CD14-positive monocyte (primary cell): ENCODE data around the gene DMBT1. TPM values are rescaled to one million over a fixed set of nuclear protein-coding genes. Genes with fewer than 3 reads are reported as not detected.

Source experiments
- DNase-seq, 3 donors: peaks; one replicate each; pipeline ENCODE4 v3.0.0-alpha.2; 2011 to 2022
- H2AFZ ChIP-seq: 2 replicates; pipeline ENCODE4 v1.6.0; 2012; ENCODE audit warnings: mild to moderate bottlenecking, low read depth, low read length, inconsistent platforms; ENCODE audit not compliant: insufficient read depth, poor library complexity, severe bottlenecking
- H3K27ac ChIP-seq, 2 donors: 1 replicate in 1 of 2; 2 replicates in 1 of 2; pipeline ENCODE4 v1.5.1; 2012 to 2013; ENCODE audit warnings: low read length in 2 of 2, control low read depth in 1 of 2, inconsistent platforms in 1 of 2, low read depth in 1 of 2, mild to moderate bottlenecking in 1 of 2
- H3K27me3 ChIP-seq, 2 donors: one replicate each; pipeline versions ENCODE4 v1.6.0 to v1.6.1; 2011 to 2013; ENCODE audit warnings: low read length in 2 of 2; ENCODE audit not compliant: control insufficient read depth in 2 of 2, insufficient read depth in 2 of 2
- H3K36me3 ChIP-seq, 2 donors: replicated peaks in 1 of 2; 1 replicate in 1 of 2; 2 replicates in 1 of 2; pipeline versions ENCODE4 v1.5.1 to v1.6.1; 2012 to 2013; ENCODE audit warnings: low read length in 2 of 2, control low read depth in 1 of 2, inconsistent platforms in 1 of 2, mild to moderate bottlenecking in 1 of 2; ENCODE audit not compliant: insufficient read depth in 2 of 2, control insufficient read depth in 1 of 2
- H3K4me1 ChIP-seq, 2 donors: 1 replicate in 1 of 2; 2 replicates in 1 of 2; pipeline versions ENCODE4 v1.5.1 to v1.6.1; 2012 to 2013; ENCODE audit warnings: low read length in 2 of 2, control low read depth in 1 of 2, inconsistent platforms in 1 of 2, mild to moderate bottlenecking in 1 of 2, moderate library complexity in 1 of 2; ENCODE audit not compliant: insufficient read depth in 2 of 2, control insufficient read depth in 1 of 2
- H3K4me2 ChIP-seq: replicated peaks from 2 replicates; pipeline ENCODE3; 2012; ENCODE audit warnings: low read length, moderate library complexity, mild to moderate bottlenecking; ENCODE audit not compliant: poor library complexity, severe bottlenecking; ENCODE audit errors: extremely low read depth
- H3K4me3 ChIP-seq, 3 experiments: fragments of 200-600 bp in 1 of 3; sonication (generic) in 1 of 3; replicated peaks in 1 of 3; 1 replicate in 2 of 3; 2 replicates in 1 of 3; pipeline ENCODE4 v1.5.1; 2011 to 2013; ENCODE audit warnings: low read length in 3 of 3, mild to moderate bottlenecking in 3 of 3, control low read depth in 2 of 3, low read depth in 2 of 3, inconsistent platforms in 1 of 3, moderate library complexity in 1 of 3
- H3K79me2 ChIP-seq: 2 replicates; pipeline ENCODE4 v1.6.0; 2012; ENCODE audit warnings: mild to moderate bottlenecking, control low read depth, inconsistent platforms, low read length, moderate library complexity; ENCODE audit not compliant: insufficient read depth
- H3K9ac ChIP-seq: 2 replicates; pipeline ENCODE4 v1.6.0; 2017; ENCODE audit warnings: low read length, mild to moderate bottlenecking; ENCODE audit not compliant: insufficient read depth, poor library complexity, severe bottlenecking
- H3K9me3 ChIP-seq, 2 donors: replicated peaks in 1 of 2; 1 replicate in 1 of 2; 2 replicates in 1 of 2; pipeline versions ENCODE4 v1.5.1 to v1.6.1; 2012 to 2013; ENCODE audit warnings: low read length in 2 of 2, control low read depth in 1 of 2; ENCODE audit not compliant: control insufficient read depth in 1 of 2, insufficient read depth in 1 of 2
- H4K20me1 ChIP-seq: 2 replicates; pipeline ENCODE4 v1.6.0; 2012; ENCODE audit warnings: mild to moderate bottlenecking, low read length, control low read depth, moderate library complexity; ENCODE audit not compliant: insufficient read depth
- H3K27ac Mint-ChIP-seq, 7 donors: one replicate each; pipeline ENCODE4 v1.8.0; 2020; ENCODE audit warnings: mild to moderate bottlenecking in 7 of 7, mixed read lengths in 7 of 7, moderate library complexity in 6 of 7, inconsistent platforms in 2 of 7
- H3K27me3 Mint-ChIP-seq, 3 donors: one replicate each; pipeline ENCODE4 v1.8.0; 2021 to 2022; ENCODE audit warnings: low read depth in 3 of 3, mild to moderate bottlenecking in 3 of 3, mixed read lengths in 3 of 3, moderate library complexity in 3 of 3, inconsistent platforms in 1 of 3
- H3K36me3 Mint-ChIP-seq, 2 donors: one replicate each; pipeline ENCODE4 v1.8.0; 2020; ENCODE audit warnings: mixed read lengths in 2 of 2, inconsistent platforms in 1 of 2, mild to moderate bottlenecking in 1 of 2
- H3K4me1 Mint-ChIP-seq: one replicate; pipeline ENCODE4 v1.8.0; 2020; ENCODE audit warnings: mild to moderate bottlenecking, mixed read lengths
- H3K4me3 Mint-ChIP-seq, 2 donors: one replicate each; pipeline ENCODE4 v1.8.0; 2020; ENCODE audit warnings: mild to moderate bottlenecking in 2 of 2, mixed read lengths in 2 of 2, moderate library complexity in 1 of 2
- H3K9me3 Mint-ChIP-seq, 7 donors: one replicate each; pipeline ENCODE4 v1.8.0; 2020 to 2022; ENCODE audit warnings: mixed read lengths in 7 of 7, mild to moderate bottlenecking in 6 of 7, moderate library complexity in 6 of 7, inconsistent platforms in 2 of 7
- WGBS: methylation state at CpG from one replicate; pipeline ENCODE4 v1.1.5; 2013; ENCODE audit warnings: missing lambda C conversion rate; ENCODE audit not compliant: insufficient coverage; 5-methylcytosine and 5-hydroxymethylcytosine counted together
- intact Hi-C, 2 donors: fragments of 100-400 bp; cut with micrococcal nuclease; formaldehyde crosslinking; loops; one replicate each; pipeline versions ENCODE4 v1.15.0 to v1.15.1; 2023
- polyA plus RNA-seq, 3 donors: library from polyadenylated mRNA; depleted of rRNA in 1 of 3; unstranded in 2 of 3; stranded (reverse) in 1 of 3; fragments of 300-500 nt in 2 of 3; fragments of >200 nt in 1 of 3; fragmentation: Illumina TruSeq in 2 of 3; gene quantifications; 1 replicate in 2 of 3; 2 replicates in 1 of 3; pipeline ENCODE4 v1.2.3, GENCODE V29; 2012 to 2021
- TF ChIP-seq, protein P1 (sequence below): fragments of 200-600 bp; IDR thresholded peaks from one replicate; pipeline ENCODE4 v1.8.0; 2022; ENCODE audit warnings: antibody characterized with exemption, mild to moderate bottlenecking

The DMBT1 gene
- polyA plus RNA-seq, 3 donors: not detected

DNA sequence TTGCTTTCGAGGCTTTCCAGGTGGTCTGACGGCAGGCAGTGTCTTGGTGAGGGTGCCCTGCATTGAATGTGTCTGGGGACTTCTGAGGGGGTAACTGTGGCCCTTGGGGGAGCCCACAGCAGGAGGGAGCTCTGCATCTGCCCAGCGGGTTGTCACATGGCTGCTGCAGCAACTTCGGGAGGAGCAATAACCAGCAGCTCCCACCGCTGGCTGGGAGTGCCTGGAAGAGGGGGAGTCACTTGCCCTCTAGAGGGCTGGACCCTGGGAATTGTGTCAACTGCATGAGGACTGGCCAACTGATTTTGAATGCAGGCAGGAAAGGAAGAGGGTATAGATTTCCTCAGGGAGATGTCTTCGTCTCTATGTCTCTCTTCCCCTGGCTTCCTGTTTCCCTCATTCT, 112.7 kb downstream of the DMBT1 start:
- Mint-ChIP-seq H3K27me3 (peaks cover 2 to 5% (median 3%) of the 10 kb centered on the region in 3 donors), H3K4me1 (no peaks in the 10 kb centered on the region), H3K9me3 (peaks cover 0 to 4% (median 1%) of the 10 kb centered on the region in 7 donors), H3K27ac (no peak overlapping the region), H3K36me3 (no peaks in the 10 kb centered on the region), H3K4me3 (no peak overlapping the region)
- intact Hi-C loops: no loop called here
- Histone ChIP-seq H3K9me3 (no peaks in the 10 kb centered on the region), H3K27ac (no peak overlapping the region), H3K4me1 (no peaks in the 10 kb centered on the region), H3K4me3 (no peak overlapping the region), H3K36me3 (no peaks in the 10 kb centered on the region), H4K20me1 (no peaks in the 10 kb centered on the region), H3K79me2 (no peaks in the 10 kb centered on the region), H3K4me2 (no peak overlapping the region), H2AFZ (no peak overlapping the region), H3K9ac (no peak overlapping the region), H3K27me3 (no peaks in the 10 kb centered on the region)
- WGBS: 66% methylated on average over 5 of the region's 6 CpGs
- DNase-seq: no peak
- TF ChIP-seq, protein P1, sequence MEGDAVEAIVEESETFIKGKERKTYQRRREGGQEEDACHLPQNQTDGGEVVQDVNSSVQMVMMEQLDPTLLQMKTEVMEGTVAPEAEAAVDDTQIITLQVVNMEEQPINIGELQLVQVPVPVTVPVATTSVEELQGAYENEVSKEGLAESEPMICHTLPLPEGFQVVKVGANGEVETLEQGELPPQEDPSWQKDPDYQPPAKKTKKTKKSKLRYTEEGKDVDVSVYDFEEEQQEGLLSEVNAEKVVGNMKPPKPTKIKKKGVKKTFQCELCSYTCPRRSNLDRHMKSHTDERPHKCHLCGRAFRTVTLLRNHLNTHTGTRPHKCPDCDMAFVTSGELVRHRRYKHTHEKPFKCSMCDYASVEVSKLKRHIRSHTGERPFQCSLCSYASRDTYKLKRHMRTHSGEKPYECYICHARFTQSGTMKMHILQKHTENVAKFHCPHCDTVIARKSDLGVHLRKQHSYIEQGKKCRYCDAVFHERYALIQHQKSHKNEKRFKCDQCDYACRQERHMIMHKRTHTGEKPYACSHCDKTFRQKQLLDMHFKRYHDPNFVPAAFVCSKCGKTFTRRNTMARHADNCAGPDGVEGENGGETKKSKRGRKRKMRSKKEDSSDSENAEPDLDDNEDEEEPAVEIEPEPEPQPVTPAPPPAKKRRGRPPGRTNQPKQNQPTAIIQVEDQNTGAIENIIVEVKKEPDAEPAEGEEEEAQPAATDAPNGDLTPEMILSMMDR: no peak

DNA sequence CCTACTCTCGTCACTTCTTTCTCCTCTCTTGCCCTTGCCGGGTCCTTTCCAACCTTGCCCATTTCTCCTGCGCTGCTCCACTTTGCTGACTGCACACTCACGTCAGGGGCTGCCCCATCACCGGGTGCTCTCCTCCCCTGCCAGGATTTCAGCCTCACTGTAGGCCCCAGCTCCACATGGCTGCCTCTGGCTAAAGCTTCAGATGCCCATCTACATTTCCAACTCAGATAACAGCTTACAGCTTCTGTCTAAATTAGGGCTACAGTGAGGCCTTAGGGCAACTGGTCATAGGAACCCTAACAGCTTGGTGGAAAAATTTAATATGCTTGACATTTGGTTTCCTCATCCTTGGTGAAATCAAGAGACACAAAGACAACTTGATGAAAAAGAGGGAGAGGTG, 113.2 kb downstream of the DMBT1 start:
- Histone ChIP-seq H3K9ac (no peak overlapping the region), H4K20me1 (no peaks in the 10 kb centered on the region), H3K27me3 (no peaks in the 10 kb centered on the region), H3K4me2 (no peak overlapping the region), H3K4me1 (no peaks in the 10 kb centered on the region), H3K9me3 (no peaks in the 10 kb centered on the region), H3K79me2 (no peaks in the 10 kb centered on the region), H3K36me3 (no peaks in the 10 kb centered on the region), H3K4me3 (no peak overlapping the region), H2AFZ (no peak overlapping the region), H3K27ac (no peak overlapping the region)
- WGBS: 91% methylated on average over 5 of the region's 5 CpGs
- DNase-seq: no peak
- Mint-ChIP-seq H3K4me3 (no peak overlapping the region), H3K9me3 (peaks cover 0 to 4% (median 1%) of the 10 kb centered on the region in 7 donors), H3K36me3 (no peaks in the 10 kb centered on the region), H3K27me3 (peaks cover 2 to 5% (median 3%) of the 10 kb centered on the region in 3 donors), H3K4me1 (no peaks in the 10 kb centered on the region), H3K27ac (peak overlapping the region in 1 of 7 donors; percentile 5)
- intact Hi-C loops: no loop called here
- TF ChIP-seq, protein P1: no peak
